AML-193 (cell line): ENCODE data around the gene SQSTM1.

Source experiments
- DNase-seq, 2 experiments: peaks; one replicate each; lab custom pipeline; 2025; lab: John Stamatoyannopoulos, UW

The SQSTM1 gene

DNA sequence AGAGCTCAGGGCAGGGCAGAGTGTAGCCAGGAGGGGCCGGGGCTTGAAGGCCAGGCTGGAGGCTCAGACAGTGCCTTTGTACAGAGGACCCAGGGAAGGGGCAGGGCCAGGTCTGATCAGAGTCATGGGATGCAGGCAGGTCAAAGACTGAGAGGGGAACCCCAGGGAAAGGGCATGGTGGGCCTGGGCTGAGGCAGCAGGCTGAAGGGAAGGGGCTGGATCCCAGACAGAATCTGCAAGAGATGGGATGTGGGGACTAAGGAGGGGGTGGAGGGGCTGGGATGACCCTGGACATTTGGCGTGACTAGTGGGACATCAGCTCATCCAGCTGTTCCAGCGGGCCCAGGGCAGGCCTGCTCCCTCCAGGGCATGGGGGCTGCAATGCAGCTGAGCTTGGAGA is 53.4 kb downstream of the SQSTM1 start:
- no peak for DNase-seq

- no peak for DNase-seq
Observed at GRCh38 chr5:179874536-179875292, 54.0 kb downstream of the SQSTM1 start.

DNA sequence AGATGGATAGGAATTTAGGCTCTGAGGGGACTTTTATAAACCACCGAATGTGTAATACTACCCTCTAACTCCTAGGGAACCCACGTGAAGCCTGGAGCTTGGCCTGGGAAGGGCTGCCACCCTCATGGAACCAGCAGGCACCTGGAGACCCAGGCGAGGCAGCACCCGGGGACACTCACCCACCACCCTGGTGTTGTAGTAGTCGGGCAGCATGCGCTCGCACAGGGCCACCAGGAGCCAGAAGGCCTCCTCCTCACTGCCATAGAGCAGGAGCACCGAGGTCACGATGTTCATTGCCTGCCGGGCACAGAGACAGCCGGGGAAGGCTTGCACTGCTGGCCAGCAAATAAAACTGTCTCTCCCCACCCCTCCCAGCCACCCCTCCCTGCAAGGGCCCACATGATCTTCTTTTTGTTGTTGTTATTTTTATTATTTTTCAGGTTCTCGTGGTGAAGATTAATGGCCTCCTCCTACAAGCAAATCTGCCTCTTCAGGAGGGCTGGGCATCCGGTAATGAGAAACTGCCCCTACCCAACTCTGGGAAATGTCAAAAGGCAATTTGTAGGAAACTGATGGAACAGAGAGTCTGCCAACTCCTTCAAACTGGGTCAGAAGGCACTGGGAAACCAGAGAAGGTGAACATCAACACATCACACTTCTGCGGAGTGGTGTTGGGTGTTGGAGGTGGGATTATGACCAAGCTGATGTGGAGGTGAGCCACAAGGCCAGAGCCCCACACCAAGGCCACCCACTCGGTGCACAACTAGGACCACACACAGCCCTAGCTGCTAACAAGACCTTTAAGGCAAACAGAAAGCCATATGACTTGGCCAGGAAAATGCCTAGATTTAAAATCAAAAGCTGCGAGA is 55.3 kb downstream of the SQSTM1 start:
- DNase-seq, result no peak

GRCh38 chr5:179876610-179876952 is 55.9 kb downstream of the SQSTM1 start:
- no peak for DNase-seq

- no peak for DNase-seq
Observed at GRCh38 chr5:179878222-179879002, 57.7 kb downstream of the SQSTM1 start.

DNA sequence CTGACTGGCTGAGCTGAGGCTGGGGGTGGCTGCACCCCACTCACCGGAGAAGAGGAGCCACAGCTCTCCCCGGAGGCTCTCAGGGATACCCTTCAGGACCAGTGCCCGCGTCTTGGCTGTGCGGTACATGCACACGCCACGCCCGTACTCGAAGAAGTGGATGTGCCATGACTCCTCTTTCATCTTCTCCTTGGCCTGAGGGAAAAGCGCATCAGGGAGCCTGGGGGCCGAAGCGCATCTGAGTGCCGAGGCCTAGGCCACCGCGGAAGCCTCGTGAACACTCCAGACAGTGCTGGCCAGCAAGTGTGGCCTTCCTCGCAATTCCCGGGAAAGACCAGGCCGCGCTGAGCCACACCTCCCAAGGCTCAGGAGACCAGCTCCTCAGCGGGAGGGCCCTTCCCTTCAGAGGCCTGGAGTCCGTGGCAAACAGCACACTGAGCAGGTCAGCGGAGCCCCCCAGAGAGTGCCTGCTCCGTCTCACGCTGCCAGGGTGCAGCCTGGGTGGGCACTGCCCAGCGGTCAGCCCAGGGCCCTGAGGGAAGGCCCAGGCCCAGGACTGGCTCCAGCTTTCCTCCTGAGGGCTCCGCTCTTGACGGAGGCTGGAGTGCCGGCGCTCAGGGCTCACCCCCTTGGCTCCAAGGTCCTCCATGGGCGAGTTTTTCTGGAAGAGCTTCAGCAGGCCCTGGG is 58.4 kb downstream of the SQSTM1 start:
- no peak for DNase-seq

DNA sequence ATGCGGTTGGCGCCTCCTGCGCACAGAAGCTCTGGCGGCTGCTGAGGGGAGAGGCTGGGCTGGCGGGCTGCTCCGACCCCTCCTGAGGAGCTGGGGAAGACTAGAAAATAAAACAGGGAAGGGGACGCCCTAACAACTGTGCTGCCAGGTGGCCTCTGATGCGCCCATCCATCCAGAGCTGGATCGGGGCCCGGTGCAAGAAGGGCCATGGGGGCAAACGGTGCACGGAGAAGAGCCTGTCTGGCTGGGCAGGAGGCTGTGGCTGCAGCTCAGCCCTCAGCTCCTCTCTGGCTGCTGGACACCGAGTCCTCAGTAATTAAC is 58.9 kb downstream of the SQSTM1 start:
- DNase-seq, result no peak

DNA sequence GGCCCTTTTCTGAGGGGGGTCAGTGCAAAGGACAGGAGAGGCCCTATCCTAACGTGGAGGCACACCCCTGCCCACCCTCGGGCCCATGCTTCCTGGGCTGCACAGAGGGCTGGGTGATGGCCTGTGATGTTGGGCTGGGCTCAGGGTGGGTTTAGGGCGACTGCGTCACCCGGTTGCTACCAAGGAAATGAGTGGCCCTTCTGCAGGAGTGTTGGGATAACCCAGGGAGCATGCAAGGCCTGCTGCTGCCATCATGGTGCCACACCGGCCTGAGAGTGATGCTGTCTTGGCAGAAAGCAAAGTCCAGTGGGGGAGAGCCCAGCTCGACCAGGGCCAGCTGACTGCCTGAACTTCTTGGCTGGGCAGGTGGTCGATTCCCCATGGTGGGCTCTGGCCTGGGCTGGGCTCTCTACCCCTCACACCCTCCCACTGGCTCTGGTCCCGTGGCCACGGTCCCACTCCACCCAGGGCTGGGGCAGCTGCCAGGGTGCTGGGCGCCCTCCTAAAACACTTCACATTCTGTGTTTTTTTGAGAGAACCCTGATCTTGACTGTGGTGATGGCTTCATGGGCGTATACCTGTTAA is 59.5 kb downstream of the SQSTM1 start:
- no peak for DNase-seq

DNA sequence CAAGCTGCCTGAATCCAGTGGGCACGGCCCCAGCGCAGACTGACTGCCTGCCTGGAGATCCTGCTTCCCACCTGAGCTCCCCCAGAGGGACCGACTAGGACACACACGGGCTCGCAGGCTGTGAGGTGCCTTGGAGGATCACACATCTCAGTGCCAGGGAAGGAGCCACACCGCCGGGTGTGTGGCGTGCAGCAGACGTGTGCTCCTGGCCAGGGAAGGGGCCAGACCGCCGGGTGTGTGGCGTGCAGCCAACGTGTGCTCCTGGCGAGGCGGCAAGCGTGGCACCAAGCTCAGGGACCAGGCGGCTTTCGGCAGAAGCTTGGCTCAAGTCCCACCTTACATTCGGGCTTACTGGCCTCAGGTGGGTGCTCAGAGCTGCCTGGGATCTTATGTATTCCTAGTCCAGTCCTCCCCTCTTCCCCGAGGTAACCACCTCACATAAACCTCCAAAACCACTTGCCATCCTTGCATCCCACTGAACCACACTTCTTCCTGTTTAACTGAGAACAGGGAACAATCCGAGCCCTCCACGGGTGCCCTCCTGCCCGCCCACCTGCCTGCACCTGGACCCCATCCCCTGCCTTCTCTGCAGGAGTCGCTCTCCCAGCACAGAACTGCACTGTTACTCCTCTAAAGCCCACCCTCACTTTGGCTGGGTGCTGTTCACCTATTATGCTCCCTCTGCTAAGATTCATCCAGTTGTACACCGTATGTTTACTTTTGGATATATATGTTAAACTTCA is 60.3 kb downstream of the SQSTM1 start:
- no peak for DNase-seq

GRCh38 chr5:179882338-179882737 is 61.6 kb downstream of the SQSTM1 start:
- no peak for DNase-seq

GRCh38 chr5:179883163-179883562 is 62.5 kb downstream of the SQSTM1 start:
- DNase-seq, result no peak

DNA sequence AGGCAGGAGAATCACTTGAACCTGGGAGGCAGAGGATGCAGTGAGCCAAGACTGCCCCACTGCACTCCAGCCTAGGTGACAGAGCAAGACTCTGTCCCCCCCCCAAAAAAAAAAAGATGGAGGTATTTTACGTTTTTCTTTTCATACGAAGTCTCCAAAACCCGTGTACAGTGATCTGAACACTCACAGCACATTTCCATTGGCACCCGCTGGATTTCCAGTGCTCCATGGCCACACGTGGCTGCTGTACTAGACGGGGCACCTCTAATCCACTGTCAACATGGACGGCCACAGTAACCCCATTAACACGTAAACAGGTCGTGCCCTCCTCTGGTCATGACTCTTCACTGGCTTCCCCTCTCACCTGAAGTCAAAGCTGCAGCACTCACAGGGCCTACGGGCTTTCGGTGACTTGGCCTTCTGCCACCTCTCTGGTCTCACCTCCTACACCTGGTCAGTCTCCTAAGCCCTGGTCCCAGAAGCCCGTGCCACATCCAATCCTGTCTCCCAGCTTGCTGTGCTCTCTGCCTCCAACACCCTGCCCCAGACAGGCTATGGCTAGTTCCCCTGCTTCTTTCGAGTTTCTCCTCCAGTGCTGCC is 64.9 kb downstream of the SQSTM1 start:
- DNase-seq, result no peak

- no peak for DNase-seq
Observed at GRCh38 chr5:179886190-179886911, 65.6 kb downstream of the SQSTM1 start.

GRCh38 chr5:179887095-179887494 is 66.4 kb downstream of the SQSTM1 start:
- no peak for DNase-seq
